ENCODE measurements around the gene TAX1BP3. TPM values are rescaled to one million over a fixed set of nuclear protein-coding genes. Genes with fewer than 3 reads are reported as not detected.

The TAX1BP3 gene
- total and polyA plus RNA-seq, 2 of the 13 experiments (the other 11 are each of a cell fraction or from before 2014, with no cell fraction given), result 16.7 to 45.1 TPM

DNA sequence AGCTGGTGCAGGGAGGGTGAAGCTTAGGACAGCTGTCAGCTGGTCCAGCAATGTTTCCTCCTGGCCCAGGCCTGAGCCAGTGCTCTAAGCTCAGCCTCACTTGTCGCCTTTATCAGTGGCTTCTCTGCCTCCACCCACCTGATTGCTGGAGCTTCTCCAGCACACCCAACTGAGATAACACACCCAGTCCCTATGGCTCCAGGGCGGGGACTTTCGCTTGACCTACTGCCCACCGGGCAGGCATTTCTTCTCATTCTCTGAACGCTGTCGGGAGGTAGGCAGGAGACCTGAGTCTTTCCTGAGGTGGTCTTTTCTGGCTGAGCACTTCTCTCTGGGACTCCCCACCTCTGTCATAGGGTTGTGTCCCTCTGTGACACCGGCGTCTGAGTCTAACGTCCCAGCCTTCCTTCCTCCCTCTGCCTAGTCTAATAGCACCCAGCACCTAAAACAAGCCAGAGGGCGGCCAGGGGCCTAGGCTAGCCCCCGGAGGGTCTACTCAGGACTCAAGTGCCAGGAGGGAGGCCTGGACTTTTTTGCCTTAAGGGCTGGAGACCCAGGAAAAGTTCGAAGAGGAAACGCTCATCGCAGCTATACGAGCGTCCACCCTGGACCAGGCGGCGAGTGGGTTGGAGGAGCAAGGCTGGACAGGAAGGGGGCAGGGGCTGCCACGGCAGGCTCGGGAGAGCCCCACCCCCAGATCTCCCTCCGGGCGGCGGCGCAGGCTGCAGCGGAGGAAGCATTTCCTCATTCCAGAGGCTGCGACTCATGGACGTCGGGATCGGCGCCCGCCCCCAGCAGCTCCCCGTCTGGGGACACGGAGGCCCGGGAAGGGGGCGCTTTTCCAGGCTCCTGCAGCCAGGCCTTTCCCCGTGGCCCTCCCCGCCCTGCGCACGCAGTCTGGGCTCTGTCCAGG lies 756 bp downstream of the TAX1BP3 start (continued):
- TF ChIP-seq RFXAP (CRISPR knock-in tag; IDR thresholded peaks at IDR 0.05; ENCODE audit: borderline replicate concordance) (no peak), ADNP (CRISPR knock-in tag; IDR thresholded peaks at IDR 0.05) (no peak), ZBTB1 (CRISPR knock-in tag; IDR thresholded peaks at IDR 0.05; ENCODE audit: borderline replicate concordance) (no peak), ZNF496 (CRISPR knock-in tag; IDR thresholded peaks at IDR 0.05; ENCODE audit: insufficient replicate concordance) (no peak), CERS6 (CRISPR knock-in tag; IDR thresholded peaks at IDR 0.05) (no peak), SSRP1 (CRISPR knock-in tag; IDR thresholded peaks at IDR 0.05) (no peak), ZBTB37 (CRISPR knock-in tag; IDR thresholded peaks at IDR 0.05) (no peak; the same call in 1 of the 2 replicates), ZNF30 (CRISPR knock-in tag; IDR thresholded peaks at IDR 0.05) (no peak), POLR2G (IDR thresholded peaks at IDR 0.05; ENCODE audit: low read depth, low read length) (no peak; the same call in 1 of the 2 replicates), SMC3 (IDR thresholded peaks at IDR 0.05; ENCODE audit: low read length) (no peak), CBX1 (IDR thresholded peaks at IDR 0.05; ENCODE audit: low read depth) (peak; percentile 16), NR2C2 (CRISPR knock-in tag; IDR thresholded peaks at IDR 0.05; ENCODE audit: borderline replicate concordance) (no peak), NFE2L1 (CRISPR knock-in tag; IDR thresholded peaks at IDR 0.05; ENCODE audit: borderline replicate concordance) (peak; percentile 16; the same call in 1 of the 2 replicates), E2F2 (CRISPR knock-in tag; IDR thresholded peaks at IDR 0.05; ENCODE audit: borderline replicate concordance) (no peak), MXD1 (CRISPR knock-in tag; IDR thresholded peaks at IDR 0.05) (no peak; the same call in 1 of the 2 replicates), PLSCR1 (CRISPR knock-in tag; IDR thresholded peaks at IDR 0.05; ENCODE audit: borderline replicate concordance) (no peak; the same call in 1 of the 2 replicates), NR2F1 (CRISPR knock-in tag; IDR thresholded peaks at IDR 0.05) (no peak), ZNF556 (CRISPR knock-in tag; IDR thresholded peaks at IDR 0.05; ENCODE audit: borderline replicate concordance) (0 out of 2 replicates have a peak, but pooled peaks have one; percentile 11), RXRB (CRISPR knock-in tag; IDR thresholded peaks at IDR 0.05; ENCODE audit: borderline replicate concordance) (no peak), SIX1 (CRISPR knock-in tag; IDR thresholded peaks at IDR 0.05; ENCODE audit: borderline replicate concordance) (no peak), MZF1 (CRISPR knock-in tag; IDR thresholded peaks at IDR 0.05; ENCODE audit: borderline replicate concordance) (peak; percentile 94; the same call in 1 of the 2 replicates), ZNF780A (CRISPR knock-in tag; IDR thresholded peaks at IDR 0.05) (no peak)
